ENCODE results near the gene VN1R5. TPM values are rescaled to one million over a fixed set of nuclear protein-coding genes. Genes with fewer than 3 reads are reported as not detected.

The VN1R5 gene
- not detected in 2 replicates for total RNA-seq

DNA sequence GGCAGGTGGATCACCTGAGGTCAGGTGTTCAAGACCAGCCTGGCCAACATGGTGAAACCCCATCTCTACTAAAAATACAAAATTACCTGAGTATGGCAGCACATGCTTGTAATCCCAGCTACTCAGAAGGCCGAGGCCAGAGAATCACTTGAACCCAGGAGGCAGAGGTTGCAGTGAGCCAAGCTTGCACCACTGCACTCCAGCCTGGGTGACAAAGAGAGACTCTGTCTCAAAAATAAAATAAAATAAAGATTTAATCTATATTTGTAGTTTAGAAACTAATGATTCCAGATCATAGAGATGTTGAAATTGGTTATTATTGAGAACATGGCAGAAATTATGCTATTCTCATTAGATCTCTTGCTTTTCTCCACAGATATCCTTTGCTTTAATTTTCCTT lies at the start of gene VN1R5:
VN1R5 (plus strand) TSS at position 301 of the 400 bp plus-strand sequence.

Small RNAs within 50 kb of the gene (small RNA-seq; reads per million reads assigned to genes)
- not detected for gene RF00019 (ENCODE audit: low replicate concordance)

Other genes with a start within 250 kb of the VN1R5 start
- 0.44 and 5.0 TPM in 2 replicates for gene ZNF695, start 248.0 kb upstream of the VN1R5 start, total RNA-seq
- gene ZNF670, start 177.3 kb upstream of the VN1R5 start, total RNA-seq, result 1.5 and 2.9 TPM in 2 replicates
- gene ZNF669, start 151.7 kb upstream of the VN1R5 start, total RNA-seq, result 6.6 and 10.3 TPM in 2 replicates
- 30.4 and 32.4 TPM in 2 replicates for gene ZNF124, start 84.1 kb upstream of the VN1R5 start, total RNA-seq
- 30.4 and 33.6 TPM in 2 replicates for gene ZNF496, start 75.8 kb downstream of the VN1R5 start, total RNA-seq
- 1.3 and 8.9 TPM in 2 replicates for gene NLRP3, start 160.1 kb downstream of the VN1R5 start, total RNA-seq
- gene OR2B11, start 202.0 kb downstream of the VN1R5 start, total RNA-seq, result not detected in 2 replicates